WERI-Rb-1 (cell line): ENCODE data around the gene PKP1.

Source experiments
- DNase-seq: peaks from one replicate; pipeline ENCODE4 v3.0.0-alpha.2; 2020
- H3K27ac ChIP-seq: fragments of 250-450 bp; sonication (Bioruptor Pico); 2 replicates; pipeline ENCODE4 v1.5.1; 2020; ENCODE audit warnings: mild to moderate bottlenecking, moderate library complexity
- H3K27me3 ChIP-seq: fragments of 250-450 bp; sonication (Bioruptor Pico); 2 replicates; pipeline ENCODE4 v1.5.1; 2021; ENCODE audit warnings: mild to moderate bottlenecking, low read depth, moderate library complexity; ENCODE audit not compliant: insufficient read depth, severe bottlenecking
- H3K36me3 ChIP-seq: fragments of 250-450 bp; sonication (Bioruptor Pico); 2 replicates; pipeline ENCODE4 v1.5.1; 2020; ENCODE audit warnings: mild to moderate bottlenecking, moderate library complexity
- H3K4me3 ChIP-seq: 2 replicates; pipeline ENCODE4 v1.5.1; 2011; ENCODE audit warnings: low read depth, mild to moderate bottlenecking, control low read depth, low read length
- H3K9me3 ChIP-seq: fragments of 250-450 bp; sonication (Bioruptor Pico); 2 replicates; pipeline ENCODE4 v1.5.1; 2021; ENCODE audit warnings: mild to moderate bottlenecking, moderate library complexity; ENCODE audit not compliant: severe bottlenecking
- CTCF ChIP-seq: IDR thresholded peaks from 2 replicates; pipeline ENCODE4 v1.5.1; 2011; ENCODE audit warnings: low read depth, mild to moderate bottlenecking, control low read depth, inconsistent platforms, low read length

The PKP1 gene

GRCh38 chr1:201302163-201303152 is 19.2 kb downstream of the PKP1 start:
- peak; percentile 58 for DNase-seq
- no peak overlapping the region for H3K27ac ChIP-seq

GRCh38 chr1:201304126-201304525 is 20.8 kb downstream of the PKP1 start:
- H3K4me3 ChIP-seq, result no peak overlapping the region
- H3K36me3 ChIP-seq, result no peaks in the 10 kb centered on the region
- no peak for TF ChIP-seq CTCF
- H3K27me3 ChIP-seq, result no peaks in the 10 kb centered on the region
- H3K27ac ChIP-seq, result no peak overlapping the region
- DNase-seq, result no peak
- no peaks in the 10 kb centered on the region for H3K9me3 ChIP-seq

More at GRCh38 chr1:201302163-201303152, 19.2 kb downstream of the PKP1 start:
- H3K9me3 ChIP-seq, result no peaks in the 10 kb centered on the region
- TF ChIP-seq CTCF, result no peak
- H3K27me3 ChIP-seq, result no peaks in the 10 kb centered on the region
- no peaks in the 10 kb centered on the region for H3K36me3 ChIP-seq
- H3K4me3 ChIP-seq, result no peak overlapping the region

- no peaks in the 10 kb centered on the region for H3K27me3 ChIP-seq
- DNase-seq, result no peak
- H3K27ac ChIP-seq, result no peak overlapping the region
- TF ChIP-seq CTCF, result no peak
- no peaks in the 10 kb centered on the region for H3K9me3 ChIP-seq
- no peak overlapping the region for H3K4me3 ChIP-seq
- H3K36me3 ChIP-seq, result no peaks in the 10 kb centered on the region
Observed at GRCh38 chr1:201305815-201306214, 22.5 kb downstream of the PKP1 start.

GRCh38 chr1:201307231-201307630 is 23.9 kb downstream of the PKP1 start:
- Histone ChIP-seq H3K9me3 (no peaks in the 10 kb centered on the region), H3K27ac (no peak overlapping the region), H3K36me3 (no peaks in the 10 kb centered on the region), H3K4me3 (no peak overlapping the region), H3K27me3 (no peaks in the 10 kb centered on the region)
- no peak for DNase-seq
- TF ChIP-seq CTCF, result no peak

- no peak overlapping the region for H3K4me3 ChIP-seq
- no peaks in the 10 kb centered on the region for H3K36me3 ChIP-seq
- no peak overlapping the region for H3K27ac ChIP-seq
- H3K27me3 ChIP-seq, result no peaks in the 10 kb centered on the region
- DNase-seq, result no peak
- no peak for TF ChIP-seq CTCF
- no peaks in the 10 kb centered on the region for H3K9me3 ChIP-seq
Observed at GRCh38 chr1:201307760-201308499, 24.6 kb downstream of the PKP1 start.
